Forelimb muscle (tissue), 1 donor: ENCODE measurements around the gene C16orf86. TPM values are rescaled to one million over a fixed set of nuclear protein-coding genes. Genes with fewer than 3 reads are reported as not detected.

Experiments
- DNase-seq: peaks from one replicate; pipeline ENCODE4 v3.0.0-alpha.2; 2013; ENCODE audit warnings: low read depth
- polyA plus RNA-seq: library from polyadenylated mRNA; unstranded; fragments of 120-200 nt; gene quantifications from one replicate; pipeline ENCODE4 v1.2.1, GENCODE V29; 2013; ENCODE audit not compliant: insufficient read length

Gene C16orf86, protein sequence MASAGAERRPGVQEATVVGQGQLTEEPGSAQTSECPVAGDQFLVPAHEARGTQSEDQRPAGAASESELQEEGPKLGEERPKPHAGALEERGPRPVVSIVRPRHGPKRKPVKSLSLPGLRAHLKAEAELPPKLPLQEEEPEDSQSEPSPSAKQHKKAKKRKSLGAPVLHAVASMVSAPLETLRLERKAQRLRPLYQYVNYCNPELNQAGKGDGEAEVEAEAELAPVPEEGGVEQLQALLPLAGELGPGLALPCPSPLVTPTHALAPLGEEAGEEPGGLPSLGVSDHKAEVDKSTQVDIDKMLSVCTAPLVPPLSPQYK
- polyA plus RNA-seq, result 2.4 TPM

DNA sequence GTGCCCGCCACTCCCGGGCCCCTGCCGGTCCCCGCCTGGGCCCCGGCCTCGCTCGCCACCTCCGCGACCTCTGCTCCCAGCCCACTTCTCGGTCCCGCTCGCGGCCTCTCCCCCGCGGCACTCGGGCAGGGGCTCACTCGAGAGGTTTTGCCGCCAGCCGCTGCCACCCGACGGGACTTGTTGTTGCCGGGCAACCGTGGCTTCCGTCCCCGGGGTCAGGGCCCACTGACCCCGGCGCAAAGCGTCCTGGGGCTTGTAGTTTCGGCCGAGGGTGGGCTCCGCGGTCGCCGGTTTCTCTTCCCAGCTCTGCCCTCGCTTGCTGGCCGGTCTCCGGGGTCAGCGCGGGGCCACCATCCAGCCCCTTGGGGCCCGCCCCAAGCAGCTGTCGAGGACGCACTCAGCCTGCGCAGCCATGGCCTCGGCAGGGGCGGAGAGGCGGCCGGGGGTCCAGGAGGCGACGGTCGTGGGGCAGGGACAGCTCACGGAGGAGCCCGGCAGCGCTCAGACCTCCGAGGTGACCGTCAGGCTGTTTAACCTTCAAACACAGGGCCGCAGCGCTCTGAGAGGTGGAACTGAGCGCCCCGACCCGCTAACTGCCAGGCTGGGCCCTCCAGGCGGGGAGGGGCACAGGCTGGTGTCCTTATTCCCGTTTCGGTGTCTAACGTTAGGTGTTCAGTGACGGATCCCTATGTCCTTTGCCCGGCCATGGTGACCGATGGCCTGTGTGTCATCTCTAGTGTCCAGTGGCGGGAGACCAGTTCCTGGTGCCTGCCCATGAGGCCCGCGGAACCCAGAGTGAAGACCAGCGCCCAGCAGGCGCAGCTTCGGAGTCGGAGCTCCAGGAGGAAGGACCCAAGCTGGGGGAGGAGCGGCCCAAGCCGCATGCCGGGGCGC lies at the start of gene C16orf86, which contains the start of gene ENKD1:
Gene C16orf86 (plus strand): TSS at position 256 of the 894 bp plus-strand sequence. CDS start 157 bp downstream, at position 413.
Gene ENKD1 (minus strand): TSS at position 192 of the 894 bp plus-strand sequence. CDS start 308 bp downstream, outside the sequence.
- DNase-seq, result no peak

DNA sequence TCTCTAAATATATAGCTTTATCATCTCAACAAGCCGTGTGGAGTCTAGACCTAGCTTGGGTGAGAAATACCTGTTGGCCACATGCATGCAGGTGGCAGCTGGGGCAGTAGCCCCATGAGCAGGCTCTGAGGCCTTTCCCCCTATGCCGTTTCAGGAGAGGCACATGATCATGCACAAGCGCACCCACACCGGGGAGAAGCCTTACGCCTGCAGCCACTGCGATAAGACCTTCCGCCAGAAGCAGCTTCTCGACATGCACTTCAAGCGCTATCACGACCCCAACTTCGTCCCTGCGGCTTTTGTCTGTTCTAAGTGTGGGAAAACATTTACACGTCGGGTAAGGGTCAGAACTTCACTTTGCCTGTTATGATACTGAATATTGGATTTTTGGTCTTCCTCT lies 38.4 kb upstream of the C16orf86 start:
- DNase-seq, result no peak

DNA sequence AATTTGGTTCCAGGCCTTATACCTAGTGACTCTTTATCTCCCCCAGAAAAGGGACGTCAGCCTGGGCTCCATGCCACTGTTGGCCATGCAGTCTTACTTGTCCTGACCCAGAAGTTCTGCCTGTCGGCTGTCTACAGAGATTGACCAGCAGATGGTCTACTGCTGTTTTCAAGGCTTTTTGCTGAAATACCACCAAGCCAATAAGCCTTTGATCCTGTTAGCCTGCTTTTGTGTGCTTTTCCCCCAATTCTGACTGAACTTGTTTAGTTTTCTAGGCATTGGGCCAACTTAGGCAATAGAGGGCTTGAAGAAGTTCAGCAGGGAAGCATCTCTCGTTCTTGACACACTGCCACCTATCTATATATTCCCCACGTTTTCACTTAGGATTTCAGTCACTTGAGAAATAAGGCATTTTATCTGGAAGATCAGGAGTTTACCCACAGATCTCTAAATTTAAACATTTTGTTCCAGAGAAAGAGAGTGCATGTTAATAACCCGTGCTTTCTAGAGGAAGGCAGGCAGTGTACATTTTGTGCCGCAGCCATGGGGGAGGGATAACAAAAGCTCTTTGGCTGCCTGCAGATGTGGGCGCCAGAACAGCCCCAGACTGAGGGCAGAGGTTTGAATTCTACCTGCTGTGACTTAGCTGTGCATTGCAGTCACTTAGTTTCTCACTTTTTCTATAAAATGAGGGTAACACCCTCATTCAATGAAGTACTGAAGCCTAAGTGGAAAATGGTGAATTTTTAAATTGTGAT lies 34.0 kb upstream of the C16orf86 start:
- DNase-seq, result no peak

DNA sequence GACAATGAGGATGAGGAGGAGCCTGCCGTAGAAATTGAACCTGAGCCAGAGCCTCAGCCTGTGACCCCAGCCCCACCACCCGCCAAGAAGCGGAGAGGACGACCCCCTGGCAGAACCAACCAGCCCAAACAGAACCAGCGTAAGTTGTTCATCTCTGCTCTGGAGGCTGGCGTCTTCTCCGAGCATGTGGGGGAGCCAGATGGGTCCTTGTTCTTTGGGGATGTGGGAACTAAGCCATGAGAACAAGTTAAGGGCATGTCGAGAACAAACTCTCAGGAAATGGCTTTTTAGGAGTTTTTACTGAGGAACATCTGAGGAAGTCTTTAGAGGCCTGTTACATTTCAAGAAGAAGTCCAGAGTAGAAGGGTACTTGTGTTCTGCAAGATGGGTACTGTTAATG lies 29.9 kb upstream of the C16orf86 start:
- DNase-seq, result no peak

DNA sequence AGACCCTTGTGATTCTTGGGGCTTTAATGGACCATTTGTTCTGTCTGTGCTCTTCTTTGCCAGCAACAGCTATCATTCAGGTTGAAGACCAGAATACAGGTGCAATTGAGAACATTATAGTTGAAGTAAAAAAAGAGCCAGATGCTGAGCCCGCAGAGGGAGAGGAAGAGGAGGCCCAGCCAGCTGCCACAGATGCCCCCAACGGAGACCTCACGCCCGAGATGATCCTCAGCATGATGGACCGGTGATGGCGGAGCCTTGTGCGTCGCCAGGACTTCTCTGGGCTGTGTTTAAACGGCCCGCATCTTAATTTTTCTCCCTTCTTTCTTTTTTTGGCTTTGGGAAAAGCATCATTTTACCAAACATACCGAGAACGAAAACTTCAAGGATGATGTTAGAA lies 29.0 kb upstream of the C16orf86 start:
- DNase-seq, result no peak

DNA sequence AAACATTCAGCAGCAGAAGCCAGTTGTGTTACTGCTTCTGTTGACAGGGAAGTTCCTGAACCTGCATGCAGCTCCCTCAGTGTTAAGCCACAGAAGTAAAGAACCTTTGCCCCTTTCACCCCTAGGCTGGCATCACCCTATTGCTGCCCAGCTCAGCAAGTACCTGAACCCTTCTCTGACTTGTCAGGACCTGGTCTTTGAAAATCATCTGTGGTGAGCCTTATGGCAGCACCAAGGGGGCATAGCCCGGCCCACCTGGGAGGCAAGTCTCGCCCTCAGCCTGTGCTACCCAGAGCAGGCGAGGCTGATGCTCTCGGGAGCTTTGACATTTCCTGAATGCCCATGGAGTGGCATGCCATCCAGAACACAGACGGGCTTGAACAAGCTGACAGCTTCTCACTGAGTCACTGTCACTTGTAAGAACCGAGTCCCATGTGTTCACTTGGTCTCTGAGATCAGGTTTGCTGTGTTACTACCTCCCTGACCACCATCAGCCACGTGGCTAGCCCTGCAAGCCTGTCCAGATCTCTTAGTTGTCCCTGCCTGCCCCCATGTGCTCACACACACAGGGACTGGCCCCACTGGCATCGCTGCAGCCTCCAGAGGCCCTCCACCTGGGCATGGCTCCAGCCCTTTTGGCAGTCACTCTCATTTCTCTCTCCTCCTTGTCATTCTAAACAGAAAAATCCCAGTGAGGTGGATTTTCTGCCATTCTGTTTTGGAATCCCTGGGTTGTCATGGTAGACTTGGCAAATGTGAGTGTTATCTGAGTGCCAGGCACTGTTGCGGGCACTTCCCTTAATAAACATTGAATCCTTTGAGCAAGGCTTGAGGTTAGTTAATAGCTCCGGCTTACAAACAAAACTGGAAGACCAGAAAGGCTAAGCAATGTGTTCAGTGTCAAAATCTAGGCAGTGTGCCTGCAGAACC lies 24.6 kb upstream of the C16orf86 start:
- DNase-seq, result no peak

DNA sequence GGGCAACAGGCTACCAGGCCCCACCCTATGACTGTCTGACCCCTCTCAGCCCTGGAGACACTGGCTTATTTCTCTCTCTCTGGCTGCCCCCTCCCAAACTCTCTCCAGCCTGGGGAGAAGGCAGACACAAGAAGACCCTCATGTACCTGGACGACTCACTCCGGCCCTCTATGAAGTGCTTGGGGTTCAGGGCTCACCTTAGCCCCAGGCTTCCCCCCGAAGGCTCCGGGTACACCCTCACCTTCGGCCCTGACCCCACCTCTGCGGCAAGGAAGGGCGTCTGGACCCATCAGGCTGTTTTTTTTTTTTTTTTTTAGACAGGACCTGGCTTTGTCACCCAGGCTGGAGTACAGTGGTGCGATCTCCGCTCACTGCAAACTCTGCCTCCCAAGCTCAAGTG lies 22.6 kb upstream of the C16orf86 start:
- no peak for DNase-seq

DNA sequence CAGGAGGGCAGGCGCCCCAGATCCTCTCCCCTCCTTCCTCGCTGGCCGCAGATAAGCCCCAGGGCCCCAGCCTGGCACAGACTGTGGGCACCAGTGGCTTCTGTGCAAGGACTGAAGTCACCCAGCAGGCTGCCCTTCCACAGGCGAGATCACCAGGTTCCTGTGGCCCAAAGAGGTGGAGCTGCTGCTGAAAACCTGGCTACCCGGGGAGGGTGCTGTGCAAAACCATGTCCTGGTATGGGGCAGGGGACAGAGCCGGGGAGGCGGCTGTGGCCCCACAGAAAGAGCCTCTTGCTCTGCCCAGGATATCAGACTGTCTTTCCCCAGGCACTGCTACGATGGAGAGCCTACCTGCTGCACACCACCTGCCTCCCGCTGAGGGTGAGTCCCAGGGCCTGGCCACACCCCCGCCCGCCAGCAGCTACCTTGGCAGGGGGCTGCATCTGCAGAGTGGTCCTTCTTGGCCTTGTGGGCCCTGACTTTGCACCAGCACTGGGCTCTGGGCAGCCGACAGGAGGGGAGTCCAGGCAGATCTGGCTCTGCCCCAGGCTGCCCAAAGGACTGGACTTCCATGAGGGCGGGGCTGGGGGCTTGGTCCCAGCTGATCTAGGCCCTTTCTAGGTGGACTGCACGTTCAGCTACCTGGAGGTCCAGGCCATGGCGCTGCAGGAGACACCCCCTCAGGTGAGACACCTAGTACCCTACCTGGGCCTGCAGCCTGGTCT lies 21.1 kb upstream of the C16orf86 start:
- no peak for DNase-seq

DNA sequence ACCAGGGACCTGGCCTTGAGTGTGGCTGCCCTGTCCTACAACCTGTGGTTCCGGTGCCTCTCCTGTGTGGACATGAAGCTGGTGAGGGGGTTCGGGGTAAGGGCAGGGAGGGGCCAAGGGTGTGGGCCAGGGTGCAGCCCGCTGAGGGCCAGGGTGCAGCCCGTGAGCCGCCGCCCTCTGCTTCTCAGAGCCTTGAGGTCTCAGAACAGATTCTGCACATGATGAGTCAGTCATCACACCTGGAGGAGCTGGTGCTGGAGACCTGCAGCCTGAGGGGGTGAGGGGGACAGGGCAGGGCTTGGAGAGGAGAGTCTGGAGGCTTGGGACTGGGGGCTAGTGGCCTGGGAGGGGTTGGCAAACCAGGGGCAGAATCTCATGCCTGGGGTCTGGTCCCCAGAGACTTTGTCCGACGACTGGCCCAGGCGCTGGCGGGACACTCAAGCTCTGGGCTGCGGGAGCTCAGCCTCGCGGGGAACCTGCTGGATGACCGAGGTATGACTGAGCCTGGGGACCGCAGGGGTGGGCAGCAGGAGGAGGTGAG lies 19.4 kb upstream of the C16orf86 start:
- DNase-seq, result no peak

DNA sequence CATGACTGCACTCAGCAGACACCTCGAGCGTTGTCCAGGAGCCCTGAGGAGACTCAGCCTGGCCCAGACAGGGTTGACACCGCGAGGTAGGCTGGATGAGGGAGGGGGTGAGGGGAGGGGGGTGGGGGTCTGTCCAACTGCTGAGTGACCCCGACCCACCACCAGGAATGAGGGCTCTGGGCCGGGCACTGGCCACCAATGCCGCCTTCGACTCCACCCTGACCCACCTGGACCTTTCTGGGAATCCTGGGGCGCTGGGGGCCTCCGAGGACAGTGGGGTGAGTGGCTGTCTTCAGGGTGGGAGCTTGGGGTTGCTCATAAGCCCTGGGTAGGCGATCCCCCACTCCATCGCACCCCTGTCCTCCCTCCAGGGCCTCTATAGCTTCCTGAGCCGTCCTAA lies 18.9 kb upstream of the C16orf86 start:
- DNase-seq, result no peak

DNA sequence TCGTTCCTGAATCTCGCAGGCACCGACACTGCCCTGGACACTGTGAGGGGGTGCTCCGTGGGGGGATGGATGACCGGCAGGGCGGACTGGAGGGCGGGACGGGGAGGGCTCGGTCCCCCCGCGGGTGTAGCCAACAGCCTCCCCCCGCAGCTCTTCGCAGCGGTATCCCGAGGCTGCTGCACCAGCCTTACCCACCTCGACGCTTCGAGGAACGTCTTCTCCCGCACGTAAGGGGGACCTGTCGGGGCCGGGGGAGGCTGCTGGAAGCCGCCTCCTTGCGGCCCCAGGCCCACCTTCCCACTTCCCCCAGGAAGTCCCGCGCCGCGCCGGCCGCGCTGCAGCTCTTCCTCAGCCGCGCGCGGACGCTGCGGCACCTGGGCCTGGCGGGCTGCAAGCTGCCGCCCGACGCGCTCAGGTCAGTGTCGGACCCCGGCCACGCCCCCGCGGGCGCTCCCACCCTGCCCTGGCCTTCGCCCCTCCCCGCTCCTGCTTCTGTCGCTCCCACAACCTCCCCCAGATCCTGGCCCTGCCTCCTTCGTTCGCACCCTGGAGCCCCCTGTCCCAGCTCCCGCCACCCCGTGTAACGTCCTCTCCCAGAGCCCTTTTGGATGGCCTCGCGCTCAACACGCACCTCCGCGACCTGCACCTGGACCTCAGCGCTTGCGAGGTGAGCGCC lies 18.4 kb upstream of the C16orf86 start:
- no peak for DNase-seq

DNA sequence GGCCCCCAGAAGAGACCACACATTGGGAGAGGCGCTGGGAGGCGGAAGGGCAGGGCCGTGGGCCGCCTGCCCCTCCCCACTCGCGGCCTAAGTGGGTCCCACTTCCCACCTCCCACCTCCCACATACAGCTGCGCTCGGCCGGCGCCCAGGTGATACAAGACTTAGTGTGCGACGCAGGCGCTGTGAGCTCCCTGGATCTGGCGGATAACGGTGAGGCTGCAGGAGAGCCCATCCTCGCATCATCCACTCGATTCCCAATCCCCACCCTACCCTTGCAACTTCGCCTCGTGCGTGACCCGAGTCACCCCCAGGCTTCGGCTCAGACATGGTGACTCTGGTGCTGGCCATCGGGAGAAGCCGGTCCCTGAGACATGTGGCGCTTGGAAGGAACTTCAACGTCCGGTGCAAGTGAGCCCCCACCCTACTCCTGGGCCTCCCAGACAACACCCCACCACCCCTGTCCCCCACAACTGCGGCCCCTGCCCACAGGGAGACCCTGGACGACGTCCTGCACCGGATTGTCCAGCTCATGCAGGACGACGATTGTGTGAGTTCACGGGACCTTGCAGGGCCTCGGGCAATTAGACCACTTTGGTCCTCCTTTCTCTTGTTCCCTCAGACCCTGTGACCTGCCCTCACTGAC lies 17.7 kb upstream of the C16orf86 start:
- DNase-seq, result no peak

DNA sequence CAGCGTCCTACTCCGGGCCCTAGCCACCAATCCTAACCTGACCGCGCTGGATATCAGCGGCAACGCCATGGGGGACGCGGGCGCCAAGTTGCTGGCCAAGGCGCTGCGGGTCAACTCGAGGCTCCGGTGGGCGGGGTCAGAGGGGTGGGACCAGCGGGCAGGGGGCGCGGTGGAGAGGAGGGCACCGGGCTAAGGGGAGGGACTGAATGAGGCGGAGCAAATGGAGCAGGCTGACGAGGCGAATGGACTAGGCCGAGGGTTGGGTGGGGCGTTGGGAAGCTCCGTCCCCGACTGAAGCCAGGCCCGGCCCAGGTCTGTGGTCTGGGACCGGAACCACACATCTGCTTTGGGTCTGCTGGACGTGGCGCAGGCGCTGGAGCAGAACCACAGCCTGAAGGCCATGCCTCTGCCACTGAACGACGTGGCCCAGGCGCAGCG lies 17.1 kb upstream of the C16orf86 start:
- DNase-seq, result no peak

DNA sequence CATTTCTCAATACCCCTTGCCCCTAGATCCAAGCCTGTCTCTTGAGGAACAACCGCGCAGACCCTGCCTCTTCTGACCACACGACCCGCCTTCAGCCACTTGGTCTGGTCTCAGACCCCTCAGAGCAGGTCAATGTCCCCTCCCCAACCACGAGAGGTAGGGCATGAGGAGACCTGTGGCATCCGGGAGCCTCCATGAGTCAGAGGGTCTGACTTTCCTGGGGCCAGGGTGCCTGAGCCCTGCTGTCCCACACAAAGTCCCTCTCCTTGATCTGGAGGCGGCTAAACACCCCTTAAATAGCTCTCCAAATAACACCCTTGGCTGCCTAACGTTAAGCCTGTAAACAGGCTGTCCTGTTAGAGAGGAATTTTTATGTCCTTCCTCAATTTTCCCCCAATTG lies 16.6 kb upstream of the C16orf86 start:
- DNase-seq, result no peak

DNA sequence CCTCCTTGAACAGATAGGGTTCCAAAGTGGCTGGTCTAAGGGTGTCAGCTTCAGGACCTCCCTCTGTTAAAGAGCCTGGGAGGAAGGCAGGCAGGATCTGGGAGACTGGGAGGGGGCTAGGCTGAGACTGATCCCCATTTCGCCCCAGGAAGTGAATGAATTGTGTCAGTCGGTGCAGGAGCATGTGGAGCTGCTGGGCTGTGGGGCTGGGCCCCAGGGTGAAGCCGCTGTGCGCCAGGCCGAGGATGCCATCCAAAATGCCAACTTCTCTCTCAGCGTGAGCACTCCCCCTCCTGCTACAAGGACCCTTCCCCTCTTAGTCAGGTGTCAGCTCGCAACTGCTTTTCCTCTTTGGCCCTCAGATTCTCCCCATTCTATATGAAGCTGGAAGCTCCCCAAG lies 15.6 kb upstream of the C16orf86 start:
- DNase-seq, result no peak

DNA sequence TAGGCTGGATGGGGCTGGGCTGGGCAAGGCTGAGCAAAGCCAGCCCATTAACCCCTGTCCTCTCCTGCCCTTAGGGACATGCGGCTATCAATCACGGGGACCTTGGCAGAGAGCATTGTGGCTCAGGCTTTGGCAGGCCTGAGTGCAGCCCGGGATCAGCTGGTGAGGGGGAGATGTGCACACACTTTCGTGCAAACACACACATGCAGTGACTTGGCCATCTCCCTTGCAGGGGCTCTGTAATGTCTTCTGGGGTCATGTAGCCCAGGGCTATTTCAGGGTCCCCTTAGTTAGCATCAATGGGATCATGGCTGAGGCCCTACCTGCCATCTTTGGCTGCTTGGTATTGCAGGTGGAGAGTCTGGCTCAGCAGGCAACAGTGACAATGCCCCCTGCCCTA lies 14.8 kb upstream of the C16orf86 start:
- DNase-seq, result no peak

DNA sequence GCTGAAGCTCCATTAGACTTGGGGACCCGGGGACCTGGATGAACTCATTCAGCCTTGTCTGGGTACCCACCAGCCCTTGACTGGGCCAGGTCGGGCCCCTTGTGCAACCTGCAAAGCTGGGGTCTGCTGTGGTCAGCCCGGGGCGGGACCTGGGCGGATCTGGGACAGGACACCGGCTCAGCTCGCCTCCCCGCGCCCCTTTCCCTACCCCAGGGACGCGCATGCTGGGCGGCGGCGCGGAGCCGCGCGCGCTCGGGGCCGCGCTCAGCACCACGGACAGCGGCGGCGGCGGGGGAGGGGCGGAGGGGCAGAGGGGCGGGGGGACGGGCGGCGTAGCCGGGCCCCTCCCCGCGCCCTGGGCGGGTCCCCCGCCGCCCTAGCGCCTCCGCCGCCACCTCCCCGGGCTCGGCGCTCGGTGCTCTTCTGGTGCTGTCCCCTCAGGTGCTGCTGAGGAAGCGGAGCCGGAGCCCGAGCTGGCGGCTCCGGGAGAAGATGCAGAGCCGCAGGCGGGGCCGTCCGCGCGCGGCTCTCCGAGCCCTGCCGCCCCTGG lies 14.0 kb upstream of the C16orf86 start:
- DNase-seq, result no peak

DNA sequence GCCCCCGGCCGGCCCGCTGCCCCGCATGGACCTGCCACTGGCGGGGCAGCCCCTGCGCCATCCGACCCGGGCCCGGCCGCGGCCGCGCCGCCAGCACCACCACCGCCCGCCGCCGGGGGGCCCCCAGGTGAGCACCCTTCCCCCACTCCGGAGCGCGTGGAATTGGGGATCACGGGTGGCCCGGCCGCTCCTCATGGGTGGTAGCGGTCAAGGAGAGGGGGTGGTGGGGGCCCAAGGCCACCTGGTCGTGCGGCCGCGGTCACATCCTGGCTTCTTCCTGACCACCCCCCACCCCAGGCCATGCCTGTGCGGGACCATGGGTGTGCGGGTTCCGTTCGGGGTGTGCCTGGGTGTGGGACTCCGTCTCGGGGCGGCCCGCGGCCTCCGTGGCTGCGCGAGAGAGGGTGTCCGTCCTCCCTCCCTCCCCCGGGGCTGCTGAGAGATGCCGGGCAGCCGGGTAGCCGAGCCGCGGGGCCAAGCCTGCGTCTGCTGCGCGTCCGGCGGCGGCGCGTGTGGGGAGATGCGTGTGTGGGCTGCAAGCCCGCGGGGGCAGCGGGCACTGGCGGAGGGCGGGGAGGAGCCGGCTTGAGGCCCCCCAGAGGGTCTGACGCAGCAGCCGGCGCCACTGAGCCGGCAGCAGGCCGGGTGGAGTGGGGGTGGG lies 13.4 kb upstream of the C16orf86 start:
- DNase-seq, result no peak
